ENCODE results near the gene ARHGEF17. TPM values are rescaled to one million over a fixed set of nuclear protein-coding genes. Genes with fewer than 3 reads are reported as not detected.
A peak's percentile ranks its signal among the peaks of the same experiment; 100 is the strongest.

The ARHGEF17 gene
- total and polyA plus RNA-seq, 2 of the 13 experiments (the other 11 are each of a cell fraction or from before 2014, with no cell fraction given) = 10.7 to 28.8 TPM

GRCh38 chr11:73307323-73308002 lies 613 bp upstream of the ARHGEF17 start (continued):
- TF ChIP-seq AKNA (CRISPR knock-in tag; IDR thresholded peaks at IDR 0.05; ENCODE audit: borderline replicate concordance) = no peak

- Histone ChIP-seq H3K9me3 (ENCODE audit: low read length) (no peaks in the 10 kb centered on the region), H3K9ac (ENCODE audit: insufficient read depth, low read depth, low read length) (peak overlapping the region; percentile 93), H3K79me2 (ENCODE audit: insufficient read depth, low read length) (peaks cover 47% of the 10 kb centered on the region), H3K27me3 (ENCODE audit: control insufficient read depth in 1 of 2, insufficient read depth in 2 of 2, low read length in 2 of 2) (no peaks in the 10 kb centered on the region; a peak in 1 of 5 replicates), H3K27ac (ENCODE audit: extremely low read length, insufficient read depth, low read length) (peak overlapping the region; percentile 99), H3K4me1 (ENCODE audit: insufficient read depth, low read length) (peaks cover 62% of the 10 kb centered on the region), H3K36me3 (replicated peaks in 1 of 2; ENCODE audit: control insufficient read depth in 1 of 2, insufficient read depth in 2 of 2, low read length in 2 of 2) (no peaks in the 10 kb centered on the region; a peak in 2 of 5 replicates), H2AFZ (ENCODE audit: low read length) (no peak overlapping the region), H3K4me3 (replicated peaks in 1 of 3; ENCODE audit: insufficient read depth in 1 of 3, low read depth in 2 of 3, low read length in 3 of 3) (peak overlapping the region; percentile 82 to 86 (median 85)), H3K4me2 (ENCODE audit: low read depth, low read length) (peak overlapping the region; percentile 91), H4K20me1 (ENCODE audit: insufficient read depth, low read length) (peaks cover 10% of the 10 kb centered on the region)
- in situ Hi-C loops (cut with HindIII; ENCODE audit: extremely low pct_ligation_motif_present, low pct_unique_long_range_greater_than_20kb) = loop anchor here (5.0 kb wide), 1 partner anchor 33 kb away; no protein-coding TSS in a partner anchor
- ATAC-seq (peak; percentile 79), DNase-seq (ENCODE audit: low spot score) (peak; percentile 92), FAIRE-seq (no peak)
- no TSS peak for BruUV-seq (replicated peaks)
- ChIA-PET POLR2A (interaction anchor here (0.7 to 6.2 kb wide), 11 partner anchors 8 to 247 kb away, joined by 3 to 205 read pairs (median 5); partner anchors contain the start of gene RELT), CTCF (ENCODE audit: low intra/inter-chr PET ratio, low total read pairs) (interaction anchor here (1.1 kb wide), 1 partner anchor 26 kb away, joined by 3 read pairs; no protein-coding TSS in a partner anchor)
- WGBS (ENCODE audit: low lambda C conversion rate) = 6% methylated on average over 22 of the region's 78 CpGs
- intact Hi-C loops (cut with micrococcal nuclease; ENCODE audit: unreplicated experiment) = no loop called here
- TF ChIP-seq KDM6A (CRISPR knock-in tag; IDR thresholded peaks at IDR 0.05; ENCODE audit: low read depth) (peak; percentile 52; the same call in 1 of the 2 replicates), FOXK2 (IDR thresholded peaks at IDR 0.05) (0 out of 2 replicates have a peak, but pooled peaks have one; percentile 7), ATF4 (CRISPR knock-in tag; IDR thresholded peaks at IDR 0.05) (peak in 1 of 2 experiments; percentile 54; a peak in 1 of 4 replicates), STAG1 (CRISPR knock-in tag; IDR thresholded peaks at IDR 0.05) (peak; percentile 25), EP300 (IDR thresholded peaks at IDR 0.05; ENCODE audit: low read depth in 2 of 2, low read length in 2 of 2) (peak; percentile 55 to 63; a peak in 2 of 4 replicates), EP300 (CRISPR knock-in tag; IDR thresholded peaks at IDR 0.05; ENCODE audit: borderline replicate concordance) (peak; percentile 78), ZNF598 (CRISPR knock-in tag; IDR thresholded peaks at IDR 0.05; ENCODE audit: borderline replicate concordance) (no peak; the same call in 1 of the 2 replicates), RFX5 (IDR thresholded peaks at IDR 0.05; ENCODE audit: low read depth, low read length) (no peak), GABPA (IDR thresholded peaks at IDR 0.05; ENCODE audit: low read depth, low read length) (no peak), GABPA (CRISPR knock-in tag; IDR thresholded peaks at IDR 0.05; ENCODE audit: low read depth) (0 out of 2 replicates have a peak, but pooled peaks have one; percentile 21), ZNF496 (CRISPR knock-in tag; IDR thresholded peaks at IDR 0.05; ENCODE audit: insufficient replicate concordance) (no peak)
- TF ChIP-seq, protein P1, sequence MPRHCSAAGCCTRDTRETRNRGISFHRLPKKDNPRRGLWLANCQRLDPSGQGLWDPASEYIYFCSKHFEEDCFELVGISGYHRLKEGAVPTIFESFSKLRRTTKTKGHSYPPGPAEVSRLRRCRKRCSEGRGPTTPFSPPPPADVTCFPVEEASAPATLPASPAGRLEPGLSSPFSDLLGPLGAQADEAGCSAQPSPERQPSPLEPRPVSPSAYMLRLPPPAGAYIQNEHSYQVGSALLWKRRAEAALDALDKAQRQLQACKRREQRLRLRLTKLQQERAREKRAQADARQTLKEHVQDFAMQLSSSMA (CRISPR knock-in tag; IDR thresholded peaks at IDR 0.05) = 0 out of 2 replicates have a peak, but pooled peaks have one; percentile 28
These were observed 1.2 kb downstream of the ARHGEF17 start for GRCh38 chr11:73308961-73309919.

All from HepG2 (cell line).